GM23248 (cell line): ENCODE results near the gene SEMA5A. TPM values are rescaled to one million over a fixed set of nuclear protein-coding genes. Genes with fewer than 3 reads are reported as not detected.

ENCODE experiments used
- DNase-seq: peaks from one replicate; pipeline ENCODE4 v3.0.0-alpha.2; 2015
- H2AFZ ChIP-seq: fragments of 200-600 bp; sonication (generic); 2 replicates; pipeline ENCODE4 v1.6.1; 2016; ENCODE audit warnings: antibody characterized with exemption
- H3F3A ChIP-seq: fragments of 200-600 bp; sonication (generic); 2 replicates; pipeline ENCODE4 v1.6.1; 2016; ENCODE audit warnings: mild to moderate bottlenecking, antibody characterized with exemption, mixed run types; ENCODE audit not compliant: insufficient read depth
- H3K27ac ChIP-seq: fragments of 200-600 bp; sonication (generic); 2 replicates; pipeline ENCODE4 v1.5.1; 2016; ENCODE audit warnings: mild to moderate bottlenecking
- H3K27me3 ChIP-seq: fragments of 200-600 bp; sonication (generic); replicated peaks from 2 replicates; pipeline ENCODE4 v1.6.1; 2016; ENCODE audit warnings: mild to moderate bottlenecking; ENCODE audit not compliant: insufficient read depth
- H3K36me3 ChIP-seq: fragments of 200-600 bp; sonication (generic); 2 replicates; pipeline ENCODE4 v1.6.1; 2016; ENCODE audit warnings: low read depth, mild to moderate bottlenecking
- H3K4me1 ChIP-seq: fragments of 200-600 bp; sonication (generic); 2 replicates; pipeline ENCODE4 v1.6.1; 2016; ENCODE audit warnings: mild to moderate bottlenecking; ENCODE audit not compliant: insufficient read depth
- H3K4me2 ChIP-seq: fragments of 200-600 bp; sonication (generic); one replicate; pipeline ENCODE4 v1.6.1; 2016; ENCODE audit warnings: mild to moderate bottlenecking; ENCODE audit not compliant: unreplicated experiment
- H3K4me3 ChIP-seq: fragments of 200-600 bp; sonication (generic); 2 replicates; pipeline ENCODE4 v1.5.1; 2016; ENCODE audit warnings: mild to moderate bottlenecking
- H3K79me2 ChIP-seq: fragments of 200-600 bp; sonication (generic); 2 replicates; pipeline ENCODE4 v1.6.1; 2016; ENCODE audit warnings: mild to moderate bottlenecking; ENCODE audit not compliant: insufficient read depth
- H3K9ac ChIP-seq: fragments of 200-600 bp; sonication (generic); 2 replicates; pipeline ENCODE4 v1.6.1; 2016; ENCODE audit warnings: mild to moderate bottlenecking
- H3K9me2 ChIP-seq: fragments of 200-600 bp; sonication (generic); 2 replicates; pipeline ENCODE4 v1.6.1; 2016; ENCODE audit warnings: mixed run types, mild to moderate bottlenecking, moderate library complexity; ENCODE audit not compliant: insufficient read depth
- H3K9me3 ChIP-seq: fragments of 200-600 bp; sonication (generic); one replicate; pipeline ENCODE4 v1.6.1; 2017; ENCODE audit warnings: low read depth
- H4K20me1 ChIP-seq: fragments of 200-600 bp; sonication (generic); 2 replicates; pipeline ENCODE4 v1.6.0; 2016; ENCODE audit not compliant: insufficient read depth
- EZH2 ChIP-seq: fragments of 200-600 bp; sonication (generic); IDR thresholded peaks from 2 replicates; pipeline ENCODE4 v1.6.1; 2018; ENCODE audit warnings: antibody characterized with exemption, mild to moderate bottlenecking; ENCODE audit not compliant: insufficient read depth, poor library complexity, severe bottlenecking
- EZH2phosphoT487 ChIP-seq: fragments of 200-600 bp; sonication (generic); IDR thresholded peaks from 2 replicates; pipeline ENCODE4 v1.6.1; 2018; ENCODE audit warnings: antibody characterized with exemption, moderate library complexity, mild to moderate bottlenecking, low read depth; ENCODE audit not compliant: insufficient read depth
- WGBS, 2 experiments: methylation state at CpG; one replicate each; pipeline ENCODE4 v1.1.6; 2015 to 2017; ENCODE audit warnings: low lambda C conversion rate in 2 of 2, low coverage in 1 of 2; ENCODE audit errors: missing lambda C conversion rate in 2 of 2; 5-methylcytosine and 5-hydroxymethylcytosine counted together
- in situ Hi-C: fragments of 300-500 bp; cut with MboI; formaldehyde crosslinking; loops from 2 replicates; pipeline ENCODE4 v1.15.0; 2020
- polyA plus RNA-seq: library from polyadenylated mRNA; unstranded; fragments of >200 nt; fragmentation: Nextera tagmentation; extraction: Ambion mirVana; gene quantifications from 2 replicates; pipeline ENCODE4 v1.2.1, GENCODE V29; 2016
- total RNA-seq: library from RNA; depleted of rRNA; stranded (reverse); fragments of >200 nt; shearing (Covaris generic); gene quantifications from 2 replicates; pipeline ENCODE4 v1.2.3, GENCODE V29; 2014

The SEMA5A gene
- total and polyA plus RNA-seq, 2 experiments from 2014 or later: 33.5 to 38.2 TPM

DNA sequence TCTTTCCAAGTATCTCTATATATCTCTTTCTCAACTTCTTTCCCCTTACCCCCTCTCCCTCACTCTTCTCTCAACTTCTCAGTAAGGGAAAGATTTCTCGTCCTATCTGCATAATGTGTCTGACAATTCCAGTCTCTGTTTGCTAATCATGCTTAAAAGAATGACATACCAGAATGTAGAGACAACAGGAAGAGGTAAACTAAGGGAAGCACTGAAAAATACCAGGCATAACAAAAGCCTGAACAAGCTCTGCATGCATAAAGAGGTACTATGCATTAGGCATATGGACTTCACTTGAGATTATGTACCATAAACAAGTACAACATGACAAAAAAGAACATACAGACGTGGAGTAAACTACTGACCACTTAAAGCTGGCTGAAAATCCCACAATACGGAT, 62.6 kb downstream of the SEMA5A start:
- Histone ChIP-seq H3K27me3 (no peaks in the 10 kb centered on the region), H2AFZ (peak overlapping the region; percentile 65), H3K4me2 (peak overlapping the region; percentile 67), H4K20me1 (no peaks in the 10 kb centered on the region), H3K9me3 (no peaks in the 10 kb centered on the region), H3K9ac (no peak overlapping the region), H3K27ac (peak overlapping the region; percentile 16; the same call in 1 of the 2 replicates), H3K4me3 (peak overlapping the region; percentile 31), H3F3A (peaks cover 25% of the 10 kb centered on the region), H3K9me2 (no peaks in the 10 kb centered on the region), H3K79me2 (peaks cover 38% of the 10 kb centered on the region), H3K4me1 (peaks cover 40% of the 10 kb centered on the region), H3K36me3 (no peaks in the 10 kb centered on the region)
- DNase-seq: no peak
- WGBS, 2 experiments: 61 to 63% methylated on average over 3 of the region's 3 CpGs
- in situ Hi-C loops: no loop called here
- TF ChIP-seq EZH2phosphoT487: no peak
- TF ChIP-seq EZH2: no peak

DNA sequence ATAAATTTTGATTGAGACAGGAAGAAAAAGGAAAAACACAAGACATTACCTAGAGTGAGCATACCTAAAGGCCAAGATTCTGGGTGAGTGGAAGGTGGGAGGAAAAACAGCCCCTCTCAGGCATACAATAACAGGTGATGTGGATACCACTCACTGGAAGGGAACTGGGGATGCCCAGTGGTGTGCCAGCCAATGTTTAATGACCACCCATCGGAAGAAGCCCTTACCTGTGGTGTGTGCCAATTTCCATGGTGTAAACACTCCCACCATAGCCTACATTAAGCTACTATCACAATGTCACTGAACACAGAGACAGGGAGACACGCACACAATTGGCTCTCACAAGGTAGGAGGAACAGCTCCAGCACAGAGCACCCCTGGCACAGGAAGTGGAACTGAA, 63.5 kb downstream of the SEMA5A start:
- H3K4me1 ChIP-seq: peaks cover 40% of the 10 kb centered on the region
- no peak for DNase-seq
- no peak overlapping the region for H3K4me2 ChIP-seq
- H2AFZ ChIP-seq: no peak overlapping the region
- H4K20me1 ChIP-seq: no peaks in the 10 kb centered on the region
- H3K9me2 ChIP-seq: no peaks in the 10 kb centered on the region
- no peak overlapping the region for H3K4me3 ChIP-seq
- H3K36me3 ChIP-seq: no peaks in the 10 kb centered on the region
- H3K9me3 ChIP-seq: no peaks in the 10 kb centered on the region
- TF ChIP-seq EZH2 (no peak), EZH2phosphoT487 (no peak)
- H3K9ac ChIP-seq: no peak overlapping the region
- H3F3A ChIP-seq: peaks cover 32% of the 10 kb centered on the region
- H3K79me2 ChIP-seq: peaks cover 38% of the 10 kb centered on the region
- H3K27me3 ChIP-seq: no peaks in the 10 kb centered on the region
- in situ Hi-C loops: no loop called here
- WGBS, 2 experiments: 100% methylated on average over 2 of the region's 2 CpGs
- 0 out of 2 replicates have a peak overlapping the region, but pooled peaks have one; percentile 16 for H3K27ac ChIP-seq

DNA sequence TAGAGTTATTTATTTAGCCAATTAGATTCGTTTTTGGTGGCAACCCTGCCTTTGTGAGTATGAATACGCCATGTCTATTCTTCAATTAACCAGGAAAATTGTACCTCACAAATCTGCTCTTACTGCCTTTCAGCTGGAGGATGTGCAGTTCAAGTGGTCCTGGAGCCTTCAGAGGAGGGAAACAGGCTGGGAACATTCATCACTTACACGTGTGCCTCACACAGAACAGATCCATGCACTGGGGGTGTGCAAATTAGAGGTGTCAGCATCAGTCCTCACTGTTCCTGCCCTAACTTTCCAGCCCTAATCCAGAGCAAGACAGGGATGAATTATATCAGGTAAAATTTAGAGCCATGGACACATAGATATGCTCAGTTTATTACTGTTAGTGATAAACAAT, 65.4 kb downstream of the SEMA5A start:
- H3K4me2 ChIP-seq: no peak overlapping the region
- H4K20me1 ChIP-seq: no peaks in the 10 kb centered on the region
- H3F3A ChIP-seq: peaks cover 38% of the 10 kb centered on the region
- no peak overlapping the region for H2AFZ ChIP-seq
- no peaks in the 10 kb centered on the region for H3K9me2 ChIP-seq
- H3K4me3 ChIP-seq: no peak overlapping the region
- no peaks in the 10 kb centered on the region for H3K27me3 ChIP-seq
- peaks cover 47% of the 10 kb centered on the region for H3K79me2 ChIP-seq
- no peak overlapping the region for H3K27ac ChIP-seq
- H3K36me3 ChIP-seq: no peaks in the 10 kb centered on the region
- no peak overlapping the region for H3K9ac ChIP-seq
- in situ Hi-C loops: no loop called here
- H3K9me3 ChIP-seq: no peaks in the 10 kb centered on the region
- DNase-seq: no peak
- no peak for TF ChIP-seq EZH2phosphoT487
- TF ChIP-seq EZH2: no peak
- 58 to 63% methylated on average over 3 of the region's 3 CpGs for WGBS, 2 experiments
- H3K4me1 ChIP-seq: peaks cover 40% of the 10 kb centered on the region

DNA sequence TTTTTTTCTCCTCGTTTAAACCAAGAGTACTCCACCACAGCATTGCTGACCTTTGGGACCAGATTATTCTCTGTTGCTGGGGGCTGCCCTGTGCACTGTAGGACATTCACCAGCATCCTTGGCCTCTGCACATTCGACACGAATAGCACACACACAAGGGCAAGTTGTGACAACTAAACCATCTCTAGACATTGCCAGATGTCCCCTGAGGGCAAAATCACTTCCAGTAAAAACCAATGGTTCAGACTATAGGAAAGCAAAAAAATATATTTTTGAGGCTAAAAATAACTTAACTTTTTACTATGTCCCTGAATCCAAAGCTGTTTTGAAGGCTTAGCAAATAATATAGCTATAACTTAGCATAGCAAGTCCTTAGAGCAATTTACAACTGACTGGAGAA, 65.9 kb downstream of the SEMA5A start:
- TF ChIP-seq EZH2 (no peak), EZH2phosphoT487 (no peak)
- peaks cover 38% of the 10 kb centered on the region for H3F3A ChIP-seq
- no peaks in the 10 kb centered on the region for H3K27me3 ChIP-seq
- no peaks in the 10 kb centered on the region for H3K9me3 ChIP-seq
- no peak overlapping the region for H2AFZ ChIP-seq
- DNase-seq: peak; percentile 19
- in situ Hi-C loops: no loop called here
- 80 to 86% methylated on average over 3 of the region's 3 CpGs for WGBS, 2 experiments
- no peak overlapping the region for H3K9ac ChIP-seq
- no peak overlapping the region; the same call in 1 of the 2 replicates for H3K27ac ChIP-seq
- no peak overlapping the region for H3K4me3 ChIP-seq
- H4K20me1 ChIP-seq: no peaks in the 10 kb centered on the region
- H3K9me2 ChIP-seq: no peaks in the 10 kb centered on the region
- no peaks in the 10 kb centered on the region for H3K36me3 ChIP-seq
- peaks cover 40% of the 10 kb centered on the region for H3K4me1 ChIP-seq
- H3K4me2 ChIP-seq: peak overlapping the region; percentile 39
- peaks cover 45% of the 10 kb centered on the region for H3K79me2 ChIP-seq

- peak; percentile 89 for DNase-seq
- no peaks in the 10 kb centered on the region for H3K27me3 ChIP-seq
- peaks cover 39% of the 10 kb centered on the region for H3K79me2 ChIP-seq
- WGBS, 2 experiments: 15 to 18% methylated on average over 7 of the region's 7 CpGs
- H3F3A ChIP-seq: peaks cover 38% of the 10 kb centered on the region
- H3K36me3 ChIP-seq: no peaks in the 10 kb centered on the region
- no peaks in the 10 kb centered on the region for H3K9me3 ChIP-seq
- H2AFZ ChIP-seq: no peak overlapping the region
- peaks cover 40% of the 10 kb centered on the region for H3K4me1 ChIP-seq
- H3K9ac ChIP-seq: no peak overlapping the region
- H3K4me3 ChIP-seq: no peak overlapping the region
- TF ChIP-seq EZH2 (no peak), EZH2phosphoT487 (peak; percentile 59; the same call in 1 of the 2 replicates)
- no peaks in the 10 kb centered on the region for H3K9me2 ChIP-seq
- peak overlapping the region; percentile 57 for H3K27ac ChIP-seq
- H4K20me1 ChIP-seq: no peaks in the 10 kb centered on the region
- peak overlapping the region; percentile 39 for H3K4me2 ChIP-seq
- in situ Hi-C loops: no loop called here
These were observed 66.5 kb downstream of the SEMA5A start for GRCh38 chr5:9479361-9479760.
